NCI-H2196 (cell line): Measurements from ENCODE around the gene DECR2.

ENCODE experiments used
- DNase-seq: peaks from one replicate; lab custom pipeline; 2025; ENCODE audit not compliant: unreplicated experiment; lab: John Stamatoyannopoulos, UW

The DECR2 gene

DNA sequence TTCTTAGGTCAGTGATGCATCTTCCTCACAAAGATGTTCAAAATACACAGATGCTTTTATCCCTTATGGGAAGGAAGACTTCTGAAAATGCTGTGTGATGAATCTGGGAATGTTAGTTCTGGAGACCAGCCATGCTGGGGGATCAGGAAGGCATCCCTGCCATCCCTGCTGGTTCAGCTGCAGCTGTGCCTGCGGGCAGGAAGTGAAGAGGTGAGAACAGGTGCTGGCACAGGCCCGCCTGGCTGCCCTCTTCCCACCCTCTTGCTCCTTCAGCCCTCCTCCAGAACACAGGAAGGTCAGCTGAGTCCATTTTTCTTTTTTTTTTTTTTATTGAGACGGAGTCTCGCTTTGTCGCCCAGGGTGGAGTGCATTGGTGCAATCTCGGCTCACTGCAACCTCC lies 38.9 kb downstream of the DECR2 start:
- peak; percentile 65 for DNase-seq

DNA sequence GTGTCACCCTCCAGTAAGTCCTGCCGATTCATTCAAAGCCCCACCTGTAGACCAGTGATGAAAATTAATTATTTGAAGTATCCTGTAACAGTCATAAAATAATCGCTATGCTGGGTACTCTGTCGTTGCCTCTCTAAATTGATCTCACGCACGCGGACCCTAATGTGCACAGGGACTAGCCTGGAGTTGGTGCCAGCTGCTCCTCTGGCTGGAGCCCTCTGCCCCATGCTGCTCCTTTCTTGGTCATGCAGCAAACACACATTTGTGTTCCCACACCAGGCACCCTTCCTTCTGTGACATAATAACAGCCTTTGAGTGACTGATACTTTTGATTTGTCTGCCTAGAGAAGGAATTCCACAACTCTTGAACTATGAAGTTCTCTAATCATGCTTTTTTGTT lies 39.8 kb downstream of the DECR2 start:
- no peak for DNase-seq

DNA sequence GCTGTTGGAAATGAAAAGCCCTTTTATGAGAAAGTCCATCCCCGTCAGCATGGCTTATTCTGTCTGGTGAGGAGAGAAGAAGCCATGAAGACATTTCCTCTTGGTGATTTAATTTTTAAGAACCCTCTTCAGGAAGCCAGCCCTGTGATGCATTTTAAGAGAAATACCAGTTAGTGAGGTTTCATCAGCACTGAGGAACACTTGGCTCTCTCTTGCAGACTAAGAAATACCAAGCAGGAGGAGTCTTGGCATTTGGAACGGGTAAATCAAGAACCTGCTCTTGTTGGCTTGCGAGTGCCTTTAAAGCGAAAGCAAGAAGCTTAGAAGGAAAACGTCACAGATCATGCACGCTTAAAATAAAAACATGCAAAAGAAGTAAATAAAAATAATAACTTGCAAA lies 41.3 kb downstream of the DECR2 start:
- no peak for DNase-seq

DNA sequence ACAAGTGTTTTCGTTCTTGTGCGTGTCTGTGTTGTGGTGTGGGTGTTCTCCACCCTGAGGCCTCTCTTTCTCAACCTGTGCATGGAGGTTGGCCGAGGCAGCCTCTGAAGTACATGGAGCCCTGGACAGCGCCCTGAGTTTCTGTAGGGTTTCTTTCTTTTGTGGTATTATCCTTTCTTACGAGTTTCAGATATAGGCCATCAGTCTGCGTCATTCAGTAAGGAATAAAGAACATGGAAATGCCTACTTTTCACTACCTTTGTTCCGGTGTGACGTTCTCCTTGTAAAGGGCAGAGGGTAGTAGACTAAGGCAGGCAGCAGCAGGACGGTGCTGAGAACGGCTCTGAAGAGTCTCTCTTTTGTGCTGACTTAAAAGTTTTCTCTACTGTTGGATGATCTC lies 42.3 kb downstream of the DECR2 start:
- DNase-seq = no peak

DNA sequence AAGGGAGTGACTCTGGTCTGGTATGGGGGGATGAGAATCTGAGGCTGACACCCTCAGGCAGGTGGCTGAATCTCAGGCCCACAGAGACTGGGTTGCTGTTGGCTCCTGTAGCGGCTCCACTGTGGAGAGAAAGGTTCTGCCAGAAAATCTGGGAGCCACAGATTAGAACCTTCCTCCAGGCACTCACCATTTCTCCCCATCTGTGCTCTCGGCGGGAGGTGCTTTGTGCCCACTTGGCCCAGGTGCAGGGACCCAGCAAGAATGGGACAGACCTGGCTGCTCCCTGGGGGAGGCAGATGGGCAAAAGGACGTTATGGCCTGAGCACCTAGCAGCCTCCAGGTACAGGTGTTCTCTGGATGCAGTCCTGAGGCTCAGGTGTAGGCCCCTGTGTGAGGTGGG lies 43.9 kb downstream of the DECR2 start:
- no peak for DNase-seq

DNA sequence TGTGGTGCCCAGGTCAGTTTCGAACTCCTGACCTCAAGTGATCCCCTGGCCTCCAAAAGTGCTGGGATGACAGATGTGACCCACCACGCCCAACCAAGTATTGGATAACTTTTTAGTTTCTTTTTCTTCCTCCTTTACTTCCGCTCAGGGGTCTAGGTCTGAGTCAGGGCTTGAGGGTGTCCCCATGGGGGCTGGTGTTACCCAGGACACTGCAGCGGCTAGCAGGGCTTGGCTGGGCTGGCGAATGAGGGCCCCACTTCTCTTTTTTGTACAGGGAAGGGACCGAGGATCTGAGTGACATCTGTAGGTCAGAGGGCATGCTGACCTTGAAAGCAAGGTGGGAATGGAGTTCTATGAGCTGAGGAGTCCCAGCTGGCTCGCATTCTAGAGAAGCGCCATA lies 48.7 kb downstream of the DECR2 start:
- DNase-seq = no peak

DNA sequence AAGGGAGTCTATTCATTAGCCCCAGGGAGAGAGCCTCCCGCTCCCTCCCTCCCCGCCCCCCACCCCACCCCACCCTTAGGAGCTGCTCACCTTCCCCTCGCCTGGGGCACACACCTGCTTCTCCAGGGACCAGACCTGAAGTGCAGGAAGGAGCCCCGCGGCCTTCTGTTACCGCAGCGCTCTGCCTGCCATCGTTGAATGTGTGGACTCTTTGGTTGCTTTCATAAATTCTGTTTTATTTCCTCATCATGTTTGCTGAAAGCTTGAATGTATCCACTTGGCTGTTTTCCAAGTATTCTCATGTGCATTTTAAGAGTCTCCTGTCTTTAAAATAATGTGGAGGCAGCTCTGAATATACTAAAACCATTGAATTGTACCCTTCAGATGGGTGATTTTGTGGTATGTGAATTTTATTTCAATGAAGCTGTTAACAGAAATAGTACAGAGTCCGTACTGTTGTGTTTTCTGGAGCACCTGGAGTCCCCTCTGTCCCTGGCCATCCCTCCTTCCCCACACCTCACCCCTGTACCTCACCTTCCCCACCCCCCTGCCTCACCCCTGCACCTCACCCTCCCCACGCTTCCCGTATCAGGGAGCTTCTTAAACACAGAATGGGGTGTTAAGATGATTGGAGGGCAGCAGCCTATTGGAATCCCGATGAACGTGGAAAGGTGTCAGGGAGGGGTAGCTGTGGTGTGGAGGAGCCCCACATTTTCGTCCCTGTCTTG lies 49.3 kb downstream of the DECR2 start:
- DNase-seq = peak; percentile 91

DNA sequence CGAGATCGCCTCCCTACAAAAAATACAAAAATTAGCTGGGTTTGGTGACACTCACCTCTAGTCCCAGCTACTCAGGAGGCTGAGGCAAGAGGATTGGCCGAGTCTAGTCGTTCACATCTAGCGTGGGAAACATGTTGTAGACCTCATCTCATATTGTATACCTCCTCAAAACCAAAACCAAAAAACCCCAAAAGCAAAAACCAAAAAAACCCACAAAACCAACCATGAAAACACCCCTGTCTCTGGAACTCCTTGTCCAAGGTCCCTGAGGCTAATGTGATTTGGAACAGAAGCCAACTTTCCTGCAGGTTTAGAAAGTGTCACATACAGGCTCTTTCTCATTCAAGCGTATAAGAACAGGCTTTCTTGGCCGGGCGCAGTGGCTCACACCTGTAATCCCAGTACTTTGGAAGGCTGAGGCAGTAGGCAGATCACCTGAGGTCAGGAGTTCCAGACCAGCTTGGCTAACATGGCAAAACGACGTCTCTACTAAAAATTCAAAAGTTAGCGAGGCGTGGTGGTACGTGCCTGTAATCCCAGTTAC lies 52.8 kb downstream of the DECR2 start:
- no peak for DNase-seq

DNA sequence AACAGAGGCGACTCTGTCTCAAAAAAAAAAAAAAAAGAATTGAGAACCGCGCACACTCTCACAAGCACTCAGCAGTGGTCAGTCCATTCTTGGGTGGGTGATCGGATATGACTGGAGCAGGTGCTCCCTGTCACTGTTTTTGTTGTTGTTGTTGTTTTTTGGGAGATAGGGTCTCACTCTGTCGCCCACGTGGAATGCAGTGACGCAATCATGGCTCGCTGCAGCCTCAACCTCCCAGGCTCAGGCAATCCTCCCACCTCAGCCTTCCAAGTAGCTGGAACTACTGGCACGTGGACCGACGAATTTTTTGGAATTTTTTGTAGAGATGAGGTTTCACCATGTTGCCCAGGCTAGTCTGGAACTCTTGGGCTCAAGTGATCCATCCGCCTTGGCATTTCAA lies 53.8 kb downstream of the DECR2 start:
- DNase-seq = no peak

DNA sequence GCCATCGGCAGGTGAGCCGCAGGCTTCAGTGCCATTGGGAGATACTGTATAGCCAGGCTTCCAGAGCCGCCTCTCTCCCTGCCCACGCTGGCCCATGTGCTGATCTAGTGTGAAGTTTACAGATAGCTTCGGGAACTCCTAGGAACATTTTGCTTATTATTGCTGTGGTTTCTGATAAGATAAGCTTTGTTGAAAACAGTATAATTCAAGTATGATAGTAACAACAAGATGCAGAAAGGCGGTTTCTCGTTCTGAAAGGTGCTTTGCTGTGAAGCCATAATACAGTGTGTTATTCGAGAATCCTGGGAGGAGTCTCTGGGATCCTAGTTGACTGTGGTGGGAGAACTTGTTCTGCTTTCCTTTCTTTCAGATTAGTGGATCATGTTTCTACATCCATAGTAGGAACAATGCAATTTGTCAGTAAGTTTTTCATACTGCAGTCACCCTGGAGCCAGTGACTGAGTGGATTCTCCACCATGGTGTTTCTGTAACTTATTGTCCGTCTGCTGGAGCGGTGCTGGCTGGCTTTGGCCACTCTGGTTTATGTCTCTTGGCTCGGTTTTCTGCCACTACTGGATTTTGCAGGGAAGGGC lies 55.3 kb downstream of the DECR2 start:
- DNase-seq = peak; percentile 78

DNA sequence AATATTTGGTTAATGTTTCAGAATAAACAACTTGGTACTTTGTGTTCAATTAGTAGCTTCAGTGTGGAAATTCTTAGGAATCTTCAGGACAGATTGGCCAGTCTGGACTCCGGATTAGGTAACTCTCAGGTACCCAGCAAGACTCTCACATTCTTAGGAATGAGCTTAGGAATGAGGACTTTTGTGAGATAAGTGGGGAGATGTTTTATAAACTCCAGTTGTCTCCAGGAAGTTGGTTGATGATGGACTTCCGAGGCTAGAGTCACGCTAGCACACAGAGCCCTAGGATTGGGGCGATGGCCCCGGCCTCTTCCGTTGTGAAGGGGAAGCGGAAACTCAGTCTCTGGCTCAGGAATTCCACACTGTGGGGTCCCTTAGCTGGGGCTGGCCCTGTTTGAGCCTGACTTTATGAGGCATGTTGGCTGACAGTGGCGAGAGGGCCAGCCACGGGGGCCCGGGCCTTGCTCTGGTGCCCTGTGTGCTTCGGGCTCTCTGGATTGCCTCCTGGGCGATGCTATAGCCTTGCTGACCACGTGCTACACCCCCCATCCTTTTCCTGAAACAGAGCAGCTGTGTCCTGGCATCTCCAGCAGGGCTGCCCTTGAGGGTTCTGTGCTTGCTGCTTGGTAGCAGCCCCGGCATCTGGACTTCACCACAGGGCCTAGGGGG lies 56.2 kb downstream of the DECR2 start:
- DNase-seq = no peak

DNA sequence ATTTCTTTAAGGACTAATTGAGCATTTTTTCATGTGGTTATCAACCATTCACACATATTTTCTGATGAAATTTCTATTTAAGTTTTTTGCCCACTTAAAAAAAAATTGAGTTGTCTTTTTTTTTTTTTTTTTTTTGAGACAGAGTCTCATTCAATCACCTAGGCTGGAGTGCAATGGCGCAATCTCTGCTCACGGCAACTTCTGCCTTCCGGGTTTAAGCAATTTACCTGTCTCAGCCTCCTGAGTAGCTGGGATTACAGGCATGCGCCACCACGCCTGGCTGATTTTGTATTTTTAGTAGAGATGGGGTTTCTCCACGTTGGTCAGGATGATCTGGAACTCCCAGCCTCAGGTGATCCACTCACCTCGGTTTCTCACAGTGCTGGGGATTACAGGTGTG lies 58.1 kb downstream of the DECR2 start:
- no peak for DNase-seq

DNA sequence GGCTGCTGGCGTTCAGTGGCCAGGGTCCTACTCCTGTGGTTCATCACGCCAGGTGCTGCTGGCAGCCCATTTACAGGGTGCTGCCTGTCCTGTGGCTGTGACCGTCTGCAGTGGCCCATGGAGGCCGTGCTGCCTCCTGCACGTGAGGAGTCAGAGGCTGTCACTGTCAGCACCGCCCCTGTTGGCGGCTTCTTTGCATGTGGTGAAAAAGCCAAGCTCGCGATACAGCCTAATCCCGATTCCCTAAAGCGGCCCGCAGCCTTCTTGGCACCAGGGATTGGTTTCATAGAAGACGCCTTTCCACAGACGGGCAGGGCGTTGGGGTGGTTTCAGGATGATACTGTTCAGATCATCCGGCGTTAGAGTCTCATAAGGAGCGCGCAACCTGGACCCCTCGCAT lies 59.1 kb downstream of the DECR2 start:
- DNase-seq = no peak
